IMR-90 (cell line): ENCODE data around the gene MEST.
"Not testable (repeated sequence)": the region's sequence is repeated elsewhere in the genome, so short reads cannot be mapped to it uniquely, and the experiment has no call there.

Source experiments
- BHLHE40 ChIP-seq: fragments of 150-350 bp; IDR thresholded peaks from 2 replicates; pipeline ENCODE4 v1.6.1; 2016; ENCODE audit warnings: mild to moderate bottlenecking, low read depth, low read length
- CEBPB ChIP-seq: IDR thresholded peaks from 2 replicates; pipeline ENCODE4 v1.6.1; 2012; ENCODE audit warnings: low read depth, low read length, improper control_type of control experiment
- CHD1 ChIP-seq: IDR thresholded peaks from 2 replicates; pipeline ENCODE4 v1.6.1; 2012; ENCODE audit warnings: low read depth, low read length, improper control_type of control experiment
- CTCF ChIP-seq: conservative IDR thresholded peaks from 2 replicates; pipeline ENCODE4 v1.5.1; 2012; ENCODE audit warnings: mild to moderate bottlenecking, low read depth, low read length, improper control_type of control experiment
- ELK1 ChIP-seq: fragments of 150-350 bp; IDR thresholded peaks from 2 replicates; pipeline ENCODE4 v1.6.1; 2016; ENCODE audit warnings: low read depth, mild to moderate bottlenecking, low read length, moderate library complexity, borderline replicate concordance
- MAFK ChIP-seq: IDR thresholded peaks from 2 replicates; pipeline ENCODE4 v1.6.1; 2012; ENCODE audit warnings: low read depth, low read length, improper control_type of control experiment
- MAZ ChIP-seq: IDR thresholded peaks from 2 replicates; pipeline ENCODE4 v1.6.1; 2012; ENCODE audit warnings: low read depth, mild to moderate bottlenecking, low read length, improper control_type of control experiment, moderate library complexity, borderline replicate concordance
- NFE2L2 ChIP-seq: fragments of 150-350 bp; IDR thresholded peaks from 2 replicates; pipeline ENCODE4 v1.6.1; 2016; ENCODE audit warnings: low read depth, mild to moderate bottlenecking, low read length
- POLR2A ChIP-seq: IDR thresholded peaks from 2 replicates; pipeline ENCODE4 v1.6.1; 2012; ENCODE audit warnings: mild to moderate bottlenecking, low read depth, low read length
- RAD21 ChIP-seq: IDR thresholded peaks from 2 replicates; pipeline ENCODE4 v1.6.1; 2012; ENCODE audit warnings: low read length, improper control_type of control experiment
- RCOR1 ChIP-seq: IDR thresholded peaks from 2 replicates; pipeline ENCODE4 v1.6.1; 2012; ENCODE audit warnings: mild to moderate bottlenecking, low read length, improper control_type of control experiment; ENCODE audit not compliant: insufficient replicate concordance
- RFX5 ChIP-seq: IDR thresholded peaks from 2 replicates; pipeline ENCODE4 v1.8.0; 2012; ENCODE audit warnings: low read depth, mild to moderate bottlenecking, low read length, moderate library complexity
- SMC3 ChIP-seq: fragments of 150-350 bp; IDR thresholded peaks from 2 replicates; pipeline ENCODE4 v1.6.1; 2016; ENCODE audit warnings: low read depth, mild to moderate bottlenecking, antibody characterized with exemption, low read length, moderate library complexity
- USF2 ChIP-seq: fragments of 150-350 bp; IDR thresholded peaks from 2 replicates; pipeline ENCODE4 v1.6.1; 2017; ENCODE audit warnings: mild to moderate bottlenecking, antibody characterized with exemption, low read length, low read depth

- not testable (repeated sequence) for TF ChIP-seq CTCF, BHLHE40, POLR2A, SMC3, RAD21, RFX5, MAFK, MAZ, NFE2L2, CHD1, CEBPB, USF2, RCOR1, ELK1
Measured at GRCh38 chr7:130523519-130524125, 31.7 kb downstream of the MEST start.
